ENCODE results near the gene DNAAF5. TPM values are rescaled to one million over a fixed set of nuclear protein-coding genes. Genes with fewer than 3 reads are reported as not detected.

The DNAAF5 gene
- polyA plus RNA-seq, 1 of the 3 experiments (the other 2 are of a cell fraction), result 58.5 TPM

DNA sequence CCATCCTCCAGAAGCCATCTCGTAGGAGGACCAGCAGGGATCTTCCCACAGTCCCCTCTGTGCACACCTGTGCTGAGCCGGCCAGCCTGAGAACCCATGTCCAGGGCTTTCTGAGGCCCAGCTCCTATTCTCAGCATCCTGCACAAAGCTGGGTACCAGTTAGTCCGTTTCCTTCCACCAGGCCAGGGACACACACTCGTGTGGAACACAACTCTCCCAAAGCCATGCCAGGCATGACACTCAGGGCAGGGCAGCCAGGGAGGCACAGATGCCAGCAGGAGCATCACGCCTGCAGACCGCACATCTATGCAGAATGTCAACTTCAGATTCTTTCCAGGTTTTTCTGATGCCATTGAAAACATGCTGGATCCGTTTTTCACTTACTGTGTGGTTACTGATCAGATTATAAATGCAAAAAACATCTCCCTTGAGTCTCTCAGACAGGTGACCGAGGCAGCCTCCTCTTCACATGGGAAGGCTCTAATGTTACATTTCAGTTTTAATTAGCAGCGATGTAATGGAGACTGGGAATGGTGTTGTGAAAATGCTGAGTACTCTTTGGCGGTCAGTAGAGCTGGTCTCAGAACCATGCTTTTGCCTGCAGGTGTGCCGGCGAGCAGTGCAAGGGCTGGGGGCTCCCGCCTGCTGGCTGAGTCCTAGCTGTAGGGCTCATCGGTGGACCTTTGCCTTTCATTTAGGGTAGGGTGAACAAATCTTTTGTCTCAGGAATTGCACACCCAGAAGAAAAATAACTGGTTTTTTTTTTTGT is 102.5 kb downstream of the DNAAF5 start:
- H3K79me2 ChIP-seq (ENCODE audit: insufficient read depth), result peaks cover 94% of the 10 kb centered on the region
- no peak overlapping the region for H3K9ac ChIP-seq
- no peaks in the 10 kb centered on the region for H3K9me2 ChIP-seq
- H2AFZ ChIP-seq (ENCODE audit: low read depth), result no peak overlapping the region
- WGBS (ENCODE audit: low lambda C conversion rate), result 87% methylated on average over 14 of the region's 14 CpGs
- H3K27me3 ChIP-seq (ENCODE audit: insufficient read depth), result no peaks in the 10 kb centered on the region
- TF ChIP-seq RFX5 (IDR thresholded peaks at IDR 0.05; ENCODE audit: low read length) (no peak), SMC3 (IDR thresholded peaks at IDR 0.05; ENCODE audit: low read depth, low read length) (no peak), FOXJ3 (CRISPR knock-in tag; IDR thresholded peaks at IDR 0.05) (no peak), TCF12 (IDR thresholded peaks at IDR 0.05) (no peak), NFIC (IDR thresholded peaks at IDR 0.05; ENCODE audit: borderline replicate concordance) (no peak), EZH2phosphoT487 (IDR thresholded peaks at IDR 0.05; ENCODE audit: borderline replicate concordance, low read depth) (no peak), SIN3A (IDR thresholded peaks at IDR 0.05; ENCODE audit: borderline replicate concordance, low read depth, low read length) (no peak), FOSL2 (IDR thresholded peaks at IDR 0.05; ENCODE audit: borderline replicate concordance, low read depth) (no peak)
- TF ChIP-seq, protein P1, sequence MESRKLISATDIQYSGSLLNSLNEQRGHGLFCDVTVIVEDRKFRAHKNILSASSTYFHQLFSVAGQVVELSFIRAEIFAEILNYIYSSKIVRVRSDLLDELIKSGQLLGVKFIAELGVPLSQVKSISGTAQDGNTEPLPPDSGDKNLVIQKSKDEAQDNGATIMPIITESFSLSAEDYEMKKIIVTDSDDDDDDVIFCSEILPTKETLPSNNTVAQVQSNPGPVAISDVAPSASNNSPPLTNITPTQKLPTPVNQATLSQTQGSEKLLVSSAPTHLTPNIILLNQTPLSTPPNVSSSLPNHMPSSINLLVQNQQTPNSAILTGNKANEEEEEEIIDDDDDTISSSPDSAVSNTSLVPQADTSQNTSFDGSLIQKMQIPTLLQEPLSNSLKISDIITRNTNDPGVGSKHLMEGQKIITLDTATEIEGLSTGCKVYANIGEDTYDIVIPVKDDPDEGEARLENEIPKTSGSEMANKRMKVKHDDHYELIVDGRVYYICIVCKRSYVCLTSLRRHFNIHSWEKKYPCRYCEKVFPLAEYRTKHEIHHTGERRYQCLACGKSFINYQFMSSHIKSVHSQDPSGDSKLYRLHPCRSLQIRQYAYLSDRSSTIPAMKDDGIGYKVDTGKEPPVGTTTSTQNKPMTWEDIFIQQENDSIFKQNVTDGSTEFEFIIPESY (IDR thresholded peaks at IDR 0.05; ENCODE audit: borderline replicate concordance, low read depth), result no peak
- TF ChIP-seq, protein P2, sequence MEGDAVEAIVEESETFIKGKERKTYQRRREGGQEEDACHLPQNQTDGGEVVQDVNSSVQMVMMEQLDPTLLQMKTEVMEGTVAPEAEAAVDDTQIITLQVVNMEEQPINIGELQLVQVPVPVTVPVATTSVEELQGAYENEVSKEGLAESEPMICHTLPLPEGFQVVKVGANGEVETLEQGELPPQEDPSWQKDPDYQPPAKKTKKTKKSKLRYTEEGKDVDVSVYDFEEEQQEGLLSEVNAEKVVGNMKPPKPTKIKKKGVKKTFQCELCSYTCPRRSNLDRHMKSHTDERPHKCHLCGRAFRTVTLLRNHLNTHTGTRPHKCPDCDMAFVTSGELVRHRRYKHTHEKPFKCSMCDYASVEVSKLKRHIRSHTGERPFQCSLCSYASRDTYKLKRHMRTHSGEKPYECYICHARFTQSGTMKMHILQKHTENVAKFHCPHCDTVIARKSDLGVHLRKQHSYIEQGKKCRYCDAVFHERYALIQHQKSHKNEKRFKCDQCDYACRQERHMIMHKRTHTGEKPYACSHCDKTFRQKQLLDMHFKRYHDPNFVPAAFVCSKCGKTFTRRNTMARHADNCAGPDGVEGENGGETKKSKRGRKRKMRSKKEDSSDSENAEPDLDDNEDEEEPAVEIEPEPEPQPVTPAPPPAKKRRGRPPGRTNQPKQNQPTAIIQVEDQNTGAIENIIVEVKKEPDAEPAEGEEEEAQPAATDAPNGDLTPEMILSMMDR (IDR thresholded peaks at IDR 0.05), result no peak
- TF ChIP-seq, protein P3, sequence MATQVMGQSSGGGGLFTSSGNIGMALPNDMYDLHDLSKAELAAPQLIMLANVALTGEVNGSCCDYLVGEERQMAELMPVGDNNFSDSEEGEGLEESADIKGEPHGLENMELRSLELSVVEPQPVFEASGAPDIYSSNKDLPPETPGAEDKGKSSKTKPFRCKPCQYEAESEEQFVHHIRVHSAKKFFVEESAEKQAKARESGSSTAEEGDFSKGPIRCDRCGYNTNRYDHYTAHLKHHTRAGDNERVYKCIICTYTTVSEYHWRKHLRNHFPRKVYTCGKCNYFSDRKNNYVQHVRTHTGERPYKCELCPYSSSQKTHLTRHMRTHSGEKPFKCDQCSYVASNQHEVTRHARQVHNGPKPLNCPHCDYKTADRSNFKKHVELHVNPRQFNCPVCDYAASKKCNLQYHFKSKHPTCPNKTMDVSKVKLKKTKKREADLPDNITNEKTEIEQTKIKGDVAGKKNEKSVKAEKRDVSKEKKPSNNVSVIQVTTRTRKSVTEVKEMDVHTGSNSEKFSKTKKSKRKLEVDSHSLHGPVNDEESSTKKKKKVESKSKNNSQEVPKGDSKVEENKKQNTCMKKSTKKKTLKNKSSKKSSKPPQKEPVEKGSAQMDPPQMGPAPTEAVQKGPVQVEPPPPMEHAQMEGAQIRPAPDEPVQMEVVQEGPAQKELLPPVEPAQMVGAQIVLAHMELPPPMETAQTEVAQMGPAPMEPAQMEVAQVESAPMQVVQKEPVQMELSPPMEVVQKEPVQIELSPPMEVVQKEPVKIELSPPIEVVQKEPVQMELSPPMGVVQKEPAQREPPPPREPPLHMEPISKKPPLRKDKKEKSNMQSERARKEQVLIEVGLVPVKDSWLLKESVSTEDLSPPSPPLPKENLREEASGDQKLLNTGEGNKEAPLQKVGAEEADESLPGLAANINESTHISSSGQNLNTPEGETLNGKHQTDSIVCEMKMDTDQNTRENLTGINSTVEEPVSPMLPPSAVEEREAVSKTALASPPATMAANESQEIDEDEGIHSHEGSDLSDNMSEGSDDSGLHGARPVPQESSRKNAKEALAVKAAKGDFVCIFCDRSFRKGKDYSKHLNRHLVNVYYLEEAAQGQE (IDR thresholded peaks at IDR 0.05; ENCODE audit: low read depth, low read length), result no peak
- CTCF ChIA-PET, result interaction anchor here (1.1 to 4.0 kb wide), 7 partner anchors 8 to 164 kb away, joined by 3 to 23 read pairs (median 6); no protein-coding TSS in a partner anchor
- no peak overlapping the region for H3K4me2 ChIP-seq
- H3K27ac ChIP-seq (ENCODE audit: low read depth in 2 of 2, low read length in 1 of 2), result no peak overlapping the region
- H3K9me3 ChIP-seq, result no peaks in the 10 kb centered on the region
- H3K4me3 ChIP-seq (ENCODE audit: low read depth in 2 of 2, low read length in 1 of 2), result no peak overlapping the region
- H4K20me1 ChIP-seq (ENCODE audit: insufficient read depth), result peaks cover 10% of the 10 kb centered on the region
- peaks cover 0 to 15% of the 10 kb centered on the region in 2 experiments for H3K36me3 ChIP-seq (replicated peaks in 1 of 2; ENCODE audit: control insufficient read depth in 1 of 2, insufficient read depth in 2 of 2, low read length in 1 of 2)
- H3F3A ChIP-seq (replicated peaks; ENCODE audit: insufficient read depth), result peaks cover 44% of the 10 kb centered on the region
- peaks cover 25 to 32% of the 10 kb centered on the region in 2 experiments; a peak in 3 of 4 replicates for H3K4me1 ChIP-seq (ENCODE audit: control insufficient read depth in 1 of 2, insufficient read depth in 2 of 2, low read depth in 1 of 2, low read length in 1 of 2)
- DNase-seq, result no peak
- POLR2A ChIA-PET, result no interaction called here
